ENCODE measurements around the gene UIMC1.
A peak's percentile ranks its signal among the peaks of the same experiment; 100 is the strongest.
"Not testable (repeated sequence)": the region's sequence is repeated elsewhere in the genome, so short reads cannot be mapped to it uniquely, and the experiment has no call there.

The UIMC1 gene

DNA sequence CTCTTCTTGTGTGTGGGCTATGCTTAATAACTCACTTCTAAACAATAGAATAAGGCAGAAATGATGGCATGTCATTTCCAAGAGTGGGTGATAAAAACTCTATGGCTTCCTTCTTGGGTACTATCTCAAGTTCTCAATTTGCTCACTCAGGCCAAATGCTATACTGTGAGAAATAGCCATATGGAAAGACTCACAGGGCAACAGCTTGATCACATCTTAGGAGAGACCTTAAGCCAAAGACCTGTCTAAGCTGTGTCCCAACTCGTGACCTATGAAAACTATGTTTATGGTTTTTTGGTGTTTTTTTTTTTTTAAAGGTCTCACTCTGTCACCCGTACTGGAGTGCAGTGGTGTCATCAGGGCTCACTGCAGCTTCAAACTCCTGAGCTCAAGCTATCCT, 2.1 kb upstream of the UIMC1 start:
- DNase-seq (ENCODE audit: low read depth in 2 of 2), result no peak

DNA sequence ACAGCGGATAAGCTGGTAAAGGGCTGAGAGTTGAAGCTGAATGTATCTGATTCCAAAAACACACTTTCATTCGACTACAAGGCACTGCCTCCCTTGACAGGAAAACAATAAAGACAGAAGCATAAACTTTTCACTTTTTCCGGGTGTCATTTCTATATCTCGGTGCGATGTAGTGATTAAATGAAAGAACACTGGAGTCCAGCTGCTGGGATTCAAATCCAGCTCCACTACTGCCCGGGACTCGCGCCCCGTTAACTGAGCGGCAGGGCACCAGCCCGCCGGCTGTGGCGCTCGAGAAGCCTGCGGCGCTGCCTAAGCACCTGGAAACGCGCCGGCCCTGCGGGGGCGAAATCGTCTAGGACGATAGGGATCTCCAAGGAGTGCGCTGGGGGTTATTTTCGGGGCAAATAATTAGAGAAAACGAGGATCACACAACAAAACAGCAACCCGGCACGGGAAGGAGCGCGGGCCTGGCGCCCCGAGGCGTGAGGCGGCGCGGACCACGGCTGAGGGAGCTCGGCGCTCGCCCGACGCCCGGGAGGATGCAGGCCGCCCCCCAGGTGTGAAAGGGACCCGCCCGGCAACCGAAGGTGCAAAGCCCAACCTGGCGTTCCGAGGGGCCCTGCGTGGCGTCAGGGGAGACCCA, 837 bp downstream of the UIMC1 start:
- peak; percentile 16 to 44 for DNase-seq (ENCODE audit: low read depth in 2 of 2)

DNA sequence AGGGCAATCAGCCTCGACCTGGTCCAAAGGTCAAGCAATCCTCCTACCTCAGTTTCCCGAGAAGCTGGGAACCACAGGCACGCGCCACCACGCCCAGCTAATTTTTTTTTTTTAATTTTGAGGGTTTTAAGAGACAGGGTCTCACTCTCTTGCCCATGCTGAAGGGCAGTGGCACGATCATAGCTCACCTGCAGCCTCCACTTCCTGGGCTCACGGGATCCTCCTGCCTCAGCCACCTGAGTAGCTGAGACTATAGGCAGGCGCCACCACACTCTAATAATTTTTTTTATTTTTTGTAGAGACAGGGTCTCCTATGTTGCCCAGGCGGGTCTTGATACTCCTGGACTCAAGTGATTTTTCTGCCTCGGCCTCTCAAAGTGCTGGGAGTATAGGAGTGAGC, 1.6 kb downstream of the UIMC1 start:
- DNase-seq (ENCODE audit: low read depth in 2 of 2), result no peak

DNA sequence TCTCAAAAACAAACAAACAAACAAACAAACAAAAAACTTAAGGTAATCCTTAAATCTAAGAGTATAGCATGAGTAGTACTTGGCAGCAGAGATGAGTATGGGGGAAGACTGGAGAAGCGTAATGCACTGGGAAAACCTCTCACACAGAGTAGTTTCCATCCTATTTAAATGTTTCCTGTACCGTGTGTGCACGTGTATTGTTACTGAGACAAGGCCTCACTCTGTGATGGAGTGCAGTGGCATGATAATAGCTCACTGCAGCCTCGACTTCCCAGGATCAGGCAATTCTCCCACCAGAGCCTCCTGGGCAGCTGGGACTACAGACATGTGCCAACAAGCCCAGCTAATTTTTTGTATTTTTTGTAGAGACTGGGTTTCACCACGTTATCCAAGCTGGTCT, 2.9 kb downstream of the UIMC1 start:
- no peak for DNase-seq (ENCODE audit: low read depth in 2 of 2)

- DNase-seq (ENCODE audit: low read depth in 2 of 2), result not testable (repeated sequence)
Measured at GRCh38 chr5:176999526-176999925, 7.1 kb downstream of the UIMC1 start.

DNA sequence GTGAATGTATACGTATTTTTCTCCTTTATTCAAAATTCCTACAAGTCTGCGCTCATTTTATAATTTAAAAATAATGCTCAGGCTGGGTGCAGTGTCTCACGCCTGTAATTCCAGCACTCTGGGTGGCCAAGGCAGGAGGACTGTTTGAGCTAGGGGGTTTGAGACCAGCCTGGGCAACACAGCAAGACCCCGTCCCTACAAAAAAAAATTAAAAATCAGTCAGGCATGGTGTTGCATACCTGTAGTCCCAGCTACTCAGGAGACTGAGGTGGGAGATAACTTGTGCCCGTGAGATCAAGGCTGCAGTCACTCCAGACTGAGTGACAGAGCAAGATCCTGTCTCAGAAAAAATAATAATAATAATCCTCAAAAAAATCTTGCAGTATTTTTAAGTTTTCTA, 7.8 kb downstream of the UIMC1 start:
- no peak for DNase-seq (ENCODE audit: low read depth in 2 of 2)

- no peak for DNase-seq (ENCODE audit: low read depth in 2 of 2)
Measured at GRCh38 chr5:176996780-176997179, 9.8 kb downstream of the UIMC1 start.

- no peak for DNase-seq (ENCODE audit: low read depth in 2 of 2)
Measured at GRCh38 chr5:176995896-176996767, 10.4 kb downstream of the UIMC1 start.

DNA sequence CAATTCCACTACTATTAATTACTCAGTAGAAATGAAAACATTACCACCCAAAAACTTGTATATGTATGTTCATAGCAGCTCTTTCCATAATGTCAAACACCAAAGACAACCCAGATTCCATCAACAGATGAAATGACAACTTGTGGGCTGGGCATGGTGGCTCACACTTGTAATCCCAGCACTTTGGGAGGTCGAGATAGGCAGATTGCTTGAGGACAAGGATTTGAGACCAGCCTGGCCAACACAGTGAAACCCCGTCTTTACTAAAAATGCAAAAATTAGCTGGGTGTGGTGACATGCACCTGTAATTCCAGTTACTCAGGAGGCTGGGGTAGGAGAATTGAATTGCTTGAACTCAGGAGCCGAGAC, 11.5 kb downstream of the UIMC1 start:
- DNase-seq (ENCODE audit: low read depth in 2 of 2), result no peak

GRCh38 chr5:176994460-176995121, 12.0 kb downstream of the UIMC1 start:
- DNase-seq (ENCODE audit: low read depth in 2 of 2), result no peak

- not testable (repeated sequence) for DNase-seq (ENCODE audit: low read depth in 2 of 2)
Measured at GRCh38 chr5:176993081-176993480, 13.5 kb downstream of the UIMC1 start.

GRCh38 chr5:176987583-176987982, 19.0 kb downstream of the UIMC1 start:
- no peak for DNase-seq (ENCODE audit: low read depth in 2 of 2)

DNA sequence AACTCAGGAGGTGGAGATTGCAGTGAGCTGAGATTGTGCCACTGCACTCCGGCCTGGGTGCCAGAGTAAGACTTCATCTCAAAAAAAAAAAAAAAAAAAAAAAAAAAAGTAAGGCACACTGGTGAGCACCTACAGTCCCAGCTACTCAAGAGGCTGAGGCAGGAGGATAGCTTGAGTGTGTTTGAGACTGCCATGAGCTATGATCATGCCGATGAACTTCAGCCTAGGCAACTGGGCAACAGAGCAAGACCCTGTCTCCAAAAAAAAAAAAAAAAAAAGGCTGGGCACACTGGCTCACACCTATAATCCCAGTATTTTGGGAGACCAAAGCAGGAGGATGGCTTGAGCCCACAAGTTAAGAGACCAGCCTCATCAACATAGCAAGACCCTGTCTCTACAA, 20.3 kb downstream of the UIMC1 start:
- no peak for DNase-seq (ENCODE audit: low read depth in 2 of 2)

DNA sequence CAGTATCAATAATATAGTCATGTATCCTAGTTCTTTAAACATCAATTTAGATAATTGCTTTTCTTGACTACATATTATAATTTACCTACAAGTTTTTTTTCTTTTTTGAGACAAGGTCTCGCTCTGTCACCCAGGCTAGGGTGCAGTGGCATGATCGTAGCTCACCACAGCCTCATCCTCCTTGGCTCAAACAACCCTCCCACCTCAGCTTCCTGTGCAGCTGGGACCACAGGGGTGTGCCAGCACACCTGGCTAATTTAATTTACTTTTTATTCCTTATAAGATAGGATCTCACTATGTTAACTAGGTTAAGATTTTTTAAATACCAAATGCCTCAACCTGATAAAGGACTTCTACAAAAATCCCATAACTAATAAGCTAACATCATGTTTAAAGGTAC, 21.1 kb downstream of the UIMC1 start:
- DNase-seq (ENCODE audit: low read depth in 2 of 2), result no peak

DNA sequence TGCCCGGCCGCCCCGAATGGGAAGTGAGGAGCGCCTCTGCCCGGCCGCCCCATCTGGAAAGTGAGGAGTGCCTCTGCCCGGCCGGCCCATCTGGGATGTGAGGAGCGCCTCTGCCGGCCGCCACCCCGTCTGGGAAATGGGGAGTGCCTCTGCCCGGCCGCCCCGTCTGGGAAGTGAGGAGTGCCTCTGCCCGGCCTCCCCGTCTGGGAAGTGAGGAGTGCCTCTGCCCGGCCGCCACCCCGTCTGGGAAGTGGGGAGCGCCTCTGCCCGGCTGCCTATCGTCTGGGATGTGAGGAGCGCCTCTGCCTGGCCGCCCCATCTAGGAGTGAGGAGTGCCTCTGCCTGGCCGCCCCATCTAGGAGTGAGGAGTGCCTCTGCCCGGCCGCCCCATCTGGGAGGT, 22.4 kb downstream of the UIMC1 start:
- DNase-seq (ENCODE audit: low read depth in 2 of 2), result not testable (repeated sequence)

DNA sequence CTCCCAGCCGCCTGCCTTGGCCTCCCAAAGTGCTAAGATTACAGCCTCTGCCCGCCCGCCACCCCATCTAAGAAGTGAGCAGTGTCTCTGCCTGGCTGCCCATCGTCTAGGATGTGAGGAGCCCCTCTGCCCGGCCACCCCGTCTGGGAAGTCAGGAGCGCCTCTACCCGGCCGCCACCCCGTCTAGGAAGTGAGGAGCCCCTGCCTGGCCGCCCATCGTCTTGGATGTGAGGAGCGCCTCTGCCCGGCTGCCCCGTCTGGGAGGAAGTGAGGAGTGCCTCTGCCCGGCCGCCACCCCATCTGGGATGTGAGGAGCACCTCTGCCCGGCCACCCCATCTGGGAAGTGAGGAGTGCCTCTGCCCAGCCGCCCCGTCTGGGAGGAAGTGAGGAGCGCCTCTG, 23.0 kb downstream of the UIMC1 start:
- DNase-seq (ENCODE audit: low read depth in 2 of 2), result not testable (repeated sequence)

DNA sequence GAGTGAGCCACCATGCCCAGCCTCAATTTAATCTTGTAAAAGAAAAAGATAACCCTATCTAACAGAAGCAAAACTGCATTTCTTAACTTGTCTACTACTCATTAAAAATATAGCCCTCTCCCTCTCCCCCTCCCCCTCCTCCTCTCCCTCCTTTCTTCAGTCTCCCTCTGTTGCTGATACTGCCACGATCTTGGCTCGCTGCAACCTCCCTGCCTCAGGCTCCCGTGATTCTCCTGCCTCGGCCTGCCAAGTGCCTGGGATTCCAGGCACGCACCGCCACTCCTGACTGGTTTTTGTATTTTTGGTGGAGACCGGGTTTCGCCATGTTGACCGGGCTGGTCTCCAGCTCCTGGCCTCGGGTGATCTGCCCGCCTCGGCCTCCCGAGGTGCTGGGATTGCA, 23.5 kb downstream of the UIMC1 start:
- DNase-seq (ENCODE audit: low read depth in 2 of 2), result not testable (repeated sequence)

- no peak for DNase-seq (ENCODE audit: low read depth in 2 of 2)
Measured at GRCh38 chr5:176980818-176981217, 25.8 kb downstream of the UIMC1 start.

- DNase-seq (ENCODE audit: low read depth in 2 of 2), result no peak
Measured at GRCh38 chr5:176979669-176980068, 26.9 kb downstream of the UIMC1 start.

- DNase-seq (ENCODE audit: low read depth in 2 of 2), result no peak
Measured at GRCh38 chr5:176965633-176966032, 40.9 kb downstream of the UIMC1 start.

DNA sequence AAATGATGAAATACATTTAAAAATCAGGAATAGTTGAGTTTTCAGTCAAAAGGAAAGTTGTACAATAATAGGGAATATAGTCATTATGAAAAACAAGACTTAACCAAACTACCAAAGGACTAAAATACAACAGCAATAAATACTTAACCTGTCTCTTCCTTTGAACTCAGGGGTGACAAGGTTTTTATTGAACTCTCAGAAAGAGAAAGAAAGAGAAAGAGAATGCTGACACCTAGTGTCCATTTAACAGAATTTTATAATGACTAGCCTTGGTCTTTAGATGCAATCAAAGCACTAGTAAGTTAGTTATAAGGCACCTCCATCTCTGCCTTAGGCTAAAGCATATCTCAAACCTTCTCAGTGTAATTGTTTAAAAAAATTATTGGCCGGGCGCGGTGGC, 47.5 kb downstream of the UIMC1 start:
- DNase-seq (ENCODE audit: low read depth in 2 of 2), result no peak

DNA sequence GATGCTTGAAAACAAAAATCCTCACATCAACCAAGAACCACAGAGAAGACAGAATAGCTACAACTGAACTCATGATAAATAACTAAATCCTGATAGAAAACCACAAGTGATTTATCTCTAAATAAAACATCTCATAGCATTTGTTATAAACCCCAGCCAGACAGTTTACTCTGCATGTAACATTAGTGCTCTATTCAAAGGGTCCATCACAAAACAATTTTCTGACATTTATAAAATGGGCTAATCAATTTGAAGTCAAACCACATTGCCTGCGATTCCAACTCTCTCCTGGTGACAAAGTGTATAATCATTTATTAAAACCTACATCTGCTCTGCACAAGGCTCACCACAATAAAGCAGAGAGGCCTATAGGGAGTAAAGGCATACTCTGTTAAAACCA, 49.8 kb downstream of the UIMC1 start:
- DNase-seq (ENCODE audit: low read depth in 2 of 2), result no peak

DNA sequence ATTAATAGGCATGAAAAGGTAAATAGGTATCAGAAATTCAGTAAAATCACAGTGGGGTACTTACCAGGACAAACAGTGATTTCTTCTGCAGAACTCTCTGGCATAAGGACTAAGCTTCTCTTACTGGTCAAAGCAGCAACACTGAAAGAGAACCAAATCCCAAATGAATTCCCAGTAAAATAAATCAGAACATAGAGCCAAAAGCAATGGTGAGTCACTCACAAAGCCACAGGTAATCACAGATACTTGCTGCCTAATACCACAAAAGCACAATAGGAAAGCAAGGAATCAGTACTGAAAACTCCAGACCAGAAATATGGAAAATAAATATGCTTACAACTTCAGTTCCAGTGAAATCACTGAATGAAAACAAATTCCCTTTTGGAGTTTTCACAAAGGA, 50.7 kb downstream of the UIMC1 start:
- no peak for DNase-seq (ENCODE audit: low read depth in 2 of 2)
